Endometrial microvascular endothelial cells (primary cell): ENCODE results near the gene PREX1. TPM values are rescaled to one million over a fixed set of nuclear protein-coding genes. Genes with fewer than 3 reads are reported as not detected.
"Not testable (repeated sequence)": the region's sequence is repeated elsewhere in the genome, so short reads cannot be mapped to it uniquely, and the experiment has no call there.

Source experiments
- in situ Hi-C: cut with HindIII; loops from 2 replicates; pipeline ENCODE4 v1.10.0; 2017; ENCODE audit warnings: low sequenced_read_pairs, low pct_unique_long_range_greater_than_20kb; ENCODE audit errors: inconsistent ontology term
- total RNA-seq: library from RNA; depleted of rRNA; stranded (reverse); fragments of >200 nt; gene quantifications from one replicate; pipeline ENCODE4 v1.2.3, GENCODE V29; 2015; ENCODE audit errors: inconsistent ontology term

PREX1 gene
- total RNA-seq, 1 donor from 2014 or later, result 60.5 TPM

DNA sequence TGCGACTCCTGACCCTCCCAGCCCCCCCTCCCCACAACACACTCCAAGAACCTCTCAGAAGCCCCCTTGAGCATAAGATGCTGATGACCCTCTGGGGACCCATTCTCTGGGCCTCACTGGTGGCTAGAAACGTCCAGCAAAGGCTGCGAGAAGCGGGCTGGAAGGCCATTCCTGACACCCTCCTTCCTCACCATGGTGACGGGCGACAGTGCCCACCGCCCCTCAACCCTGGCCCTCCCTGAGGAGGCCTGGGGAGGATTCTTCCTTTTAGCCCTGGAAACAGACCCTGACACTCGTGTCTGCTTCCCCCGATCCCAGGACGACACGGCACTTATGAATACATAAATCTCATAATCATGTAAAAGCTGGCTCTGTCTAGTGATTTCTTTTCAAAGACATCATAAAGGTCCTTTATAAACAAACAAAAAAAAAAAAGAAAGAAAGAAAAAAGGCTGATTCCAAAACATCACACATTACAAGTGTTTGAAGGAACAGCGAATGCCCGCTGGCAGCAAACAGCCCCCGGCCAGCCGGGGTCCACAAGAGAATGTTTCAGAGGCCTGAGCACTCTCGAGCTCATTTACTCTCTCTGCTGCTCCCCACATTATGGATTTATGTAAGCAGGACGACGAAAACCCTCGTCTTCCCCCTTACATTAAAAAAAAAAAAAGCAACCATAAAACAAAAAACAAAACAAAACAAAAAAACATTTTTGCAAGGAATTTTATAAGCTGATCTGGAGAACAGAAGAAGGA is 40.7 kb downstream of the PREX1 start:
- in situ Hi-C loops, result no loop called here

- in situ Hi-C loops, result no loop called here
Observed at GRCh38 chr20:48785801-48786200, 42.0 kb downstream of the PREX1 start.

GRCh38 chr20:48785256-48785655 is 42.5 kb downstream of the PREX1 start:
- in situ Hi-C loops, result no loop called here

DNA sequence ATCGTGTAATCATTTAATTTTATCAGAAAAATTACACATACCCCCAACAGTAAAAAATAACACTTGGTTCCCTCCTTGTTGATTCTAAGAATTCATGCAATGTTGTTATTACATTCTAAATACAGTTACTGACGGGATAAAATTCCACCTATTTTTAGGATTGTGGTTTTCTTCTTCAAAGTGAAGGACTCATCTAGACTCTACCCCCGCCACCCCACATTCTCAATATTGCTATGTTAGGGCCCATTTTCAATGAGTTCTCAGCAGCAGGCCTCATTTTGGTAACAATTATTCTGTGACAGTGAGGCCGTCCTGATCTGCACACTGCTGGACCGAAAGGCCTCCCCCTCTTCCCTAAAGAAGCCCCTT is 43.5 kb downstream of the PREX1 start:
- in situ Hi-C loops, result no loop called here

DNA sequence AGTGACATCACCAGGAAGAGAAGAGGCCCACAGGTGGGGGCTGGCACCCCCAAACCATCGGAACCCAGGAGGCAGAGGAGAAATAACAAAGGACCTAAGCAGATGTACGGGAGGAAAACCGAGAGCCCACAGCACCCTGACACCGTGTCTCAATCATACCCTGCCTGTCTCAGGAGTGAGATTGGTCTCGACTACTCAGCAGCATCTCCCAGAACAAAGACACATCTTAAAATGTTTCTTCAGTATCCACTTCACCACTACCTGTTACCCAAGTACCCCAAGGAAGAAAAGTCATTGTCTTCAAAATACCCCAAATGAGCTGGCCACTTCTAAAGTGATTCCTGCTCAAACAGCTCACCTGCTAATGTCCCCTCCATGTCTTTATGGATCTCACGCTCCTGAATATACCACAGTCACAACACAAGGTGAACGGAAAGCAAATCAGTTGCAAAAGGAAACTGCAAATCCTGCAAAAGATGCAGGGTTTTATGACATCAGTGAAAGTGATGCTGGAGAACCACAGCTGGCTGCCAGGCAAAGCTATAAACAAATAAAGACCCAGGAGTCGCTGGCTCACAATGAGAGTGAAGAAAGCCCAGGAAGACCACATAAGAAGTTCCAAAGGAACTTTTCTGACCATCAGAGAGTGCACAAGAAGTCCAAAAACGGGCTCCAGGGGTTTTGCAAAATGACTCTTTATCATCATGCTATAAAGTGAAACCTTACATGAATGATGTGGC is 44.1 kb downstream of the PREX1 start:
- in situ Hi-C loops, result no loop called here

GRCh38 chr20:48782901-48783308 is 44.9 kb downstream of the PREX1 start:
- in situ Hi-C loops, result no loop called here

- in situ Hi-C loops, result no loop called here
Observed at GRCh38 chr20:48782053-48782452, 45.7 kb downstream of the PREX1 start.

GRCh38 chr20:48781634-48782033 is 46.2 kb downstream of the PREX1 start:
- in situ Hi-C loops, result no loop called here

DNA sequence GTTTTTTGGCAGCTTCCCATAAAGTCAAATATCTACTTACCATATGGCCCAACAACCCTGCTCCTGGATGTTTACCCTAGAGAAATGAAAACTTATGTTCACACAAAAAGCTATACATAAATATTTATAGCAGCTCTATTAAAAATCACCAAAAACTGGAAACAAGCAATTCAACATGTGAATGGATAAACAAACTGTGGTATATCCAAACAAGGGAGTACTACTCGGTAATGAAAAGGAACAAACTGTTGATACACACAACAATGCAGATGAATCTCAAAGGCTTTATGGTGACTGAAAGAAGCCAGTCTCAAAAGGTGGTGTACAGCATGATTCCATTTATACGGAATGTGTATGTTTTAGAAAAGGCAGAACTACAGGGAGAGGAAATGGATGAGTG is 48.4 kb downstream of the PREX1 start:
- in situ Hi-C loops, result no loop called here

DNA sequence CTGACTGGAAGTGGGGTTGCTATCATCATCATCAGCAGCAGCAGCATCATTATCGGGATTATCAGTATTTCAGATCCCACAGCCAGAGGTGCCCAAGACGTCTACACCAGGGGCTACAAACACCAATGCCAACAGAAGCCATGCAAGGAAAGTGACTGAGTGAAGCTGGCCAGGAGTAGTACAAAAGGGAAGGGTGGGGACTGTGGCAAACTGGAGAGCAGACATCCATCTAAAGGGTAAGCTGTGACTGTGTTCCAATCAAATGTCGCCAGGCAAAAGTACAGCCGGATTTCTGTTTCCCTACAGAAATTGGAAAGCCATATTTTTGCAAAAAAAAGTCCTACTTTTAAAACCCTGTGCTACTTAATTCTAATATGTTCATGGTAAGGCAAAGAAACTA is 50.0 kb downstream of the PREX1 start:
- in situ Hi-C loops, result no loop called here

DNA sequence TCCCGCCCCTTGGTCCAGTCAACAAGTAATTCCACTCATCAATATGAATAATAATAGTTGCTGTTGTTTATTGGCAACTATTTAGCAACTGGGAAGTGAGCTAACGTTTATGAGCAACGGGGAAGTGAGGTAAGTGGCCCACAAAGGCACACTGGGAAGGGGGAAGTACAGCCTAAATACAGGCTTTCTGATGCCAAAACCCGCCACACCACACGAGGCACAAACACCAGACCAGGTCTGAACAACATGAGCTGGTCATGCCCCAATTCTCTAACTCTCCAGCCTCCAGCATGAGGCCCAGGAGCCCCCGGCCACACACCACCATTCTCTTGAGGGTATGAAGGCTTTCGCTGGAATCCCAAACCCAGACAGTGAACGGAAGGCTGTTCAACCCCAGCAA is 50.8 kb downstream of the PREX1 start:
- in situ Hi-C loops, result no loop called here

GRCh38 chr20:48776306-48776705 is 51.5 kb downstream of the PREX1 start:
- in situ Hi-C loops, result no loop called here

DNA sequence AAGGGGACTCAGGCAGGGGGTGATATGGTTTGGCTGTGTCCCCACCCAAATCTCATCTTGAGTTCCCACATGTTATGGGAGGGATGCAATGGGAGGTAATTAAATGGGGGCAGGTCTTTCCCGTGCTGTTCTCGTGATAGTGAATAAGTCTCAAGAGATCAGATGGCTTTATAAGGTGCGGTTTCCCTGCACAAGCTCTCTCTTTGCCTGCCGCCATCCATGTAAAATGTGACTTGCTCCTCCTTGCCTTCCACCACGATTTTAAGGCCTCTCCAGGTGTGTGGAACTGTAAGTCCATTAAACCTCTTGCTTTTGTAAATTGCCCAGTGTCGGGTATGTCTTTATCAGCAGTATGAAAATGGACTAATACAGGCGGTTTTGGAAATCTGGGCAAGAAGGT is 52.3 kb downstream of the PREX1 start:
- in situ Hi-C loops, result not testable (repeated sequence)

DNA sequence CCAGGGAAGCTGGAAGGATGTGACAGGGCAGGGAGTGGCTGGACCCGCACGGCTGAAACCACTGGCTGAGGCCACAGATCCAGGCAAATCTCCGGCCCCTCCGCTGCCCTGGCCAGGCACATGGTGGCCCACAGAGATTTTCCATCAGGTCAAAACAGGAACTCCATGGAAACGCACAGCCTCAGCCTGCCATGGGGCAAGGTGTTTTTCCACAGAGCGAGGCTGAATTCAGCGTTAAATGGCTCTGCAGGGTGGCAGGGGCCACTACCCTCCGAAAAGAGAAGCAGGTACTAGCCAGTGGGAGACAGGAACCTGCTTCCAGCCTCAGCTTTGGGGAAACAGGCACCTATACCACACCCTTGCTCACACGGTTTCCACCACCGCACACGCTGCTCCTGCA is 53.1 kb downstream of the PREX1 start:
- in situ Hi-C loops, result no loop called here

- in situ Hi-C loops, result no loop called here
Observed at GRCh38 chr20:48773837-48774418, 53.9 kb downstream of the PREX1 start.

DNA sequence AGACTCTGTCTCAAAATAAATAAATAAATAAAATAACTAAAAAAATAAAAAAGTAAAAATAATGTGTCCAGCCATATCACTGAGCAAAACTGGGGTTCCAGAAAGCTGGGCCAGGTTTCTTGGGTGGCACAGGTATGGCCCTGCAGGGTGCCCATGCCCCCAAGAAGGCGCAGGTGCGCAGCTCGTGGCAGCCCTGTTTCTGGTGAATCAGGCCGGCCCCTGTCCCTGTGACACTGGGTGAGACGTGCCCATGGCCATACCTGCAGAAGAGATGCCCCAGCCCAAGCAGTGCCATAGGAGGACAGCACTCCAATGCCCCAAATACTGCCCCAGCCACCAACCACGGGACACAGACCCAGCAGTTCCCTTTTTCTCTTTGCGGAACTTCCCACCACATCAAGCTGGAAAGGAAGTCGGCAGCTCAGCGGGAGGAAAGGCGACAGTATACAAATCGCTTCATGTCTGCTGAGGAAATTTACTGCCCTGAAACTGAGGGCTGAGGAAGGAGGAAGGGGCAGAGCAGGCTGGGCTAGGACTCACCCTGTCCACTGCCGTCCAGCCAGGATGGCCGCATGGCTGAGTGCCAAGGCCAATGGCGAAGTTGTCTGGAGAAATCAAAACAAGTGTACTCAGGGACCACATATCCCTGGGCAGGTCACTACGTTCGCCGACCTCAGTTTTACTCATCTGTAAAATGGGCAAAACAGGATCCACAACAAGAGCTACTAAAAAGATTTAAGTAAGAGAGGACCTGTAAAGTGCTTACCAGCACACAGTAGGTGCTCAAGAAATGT is 55.4 kb downstream of the PREX1 start:
- in situ Hi-C loops, result no loop called here

DNA sequence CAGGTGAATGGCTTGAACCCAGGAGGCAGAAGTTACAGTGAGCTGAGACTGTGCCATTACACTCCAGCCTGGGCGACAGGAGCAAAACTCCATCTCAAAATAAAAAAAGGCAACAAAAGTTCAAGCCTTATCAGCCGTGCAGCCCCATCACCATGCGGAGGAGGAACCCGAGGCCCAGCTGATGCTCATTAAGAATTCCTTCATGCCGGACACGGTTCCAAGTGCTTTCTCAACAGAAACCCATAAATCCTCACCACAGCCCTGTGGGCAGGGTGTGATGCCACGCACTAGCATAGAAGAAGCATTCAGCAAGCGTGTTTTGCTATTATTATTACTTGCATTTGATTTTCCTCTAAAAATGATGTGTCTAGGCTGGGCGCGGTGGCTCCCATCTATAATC is 56.3 kb downstream of the PREX1 start:
- in situ Hi-C loops, result no loop called here

DNA sequence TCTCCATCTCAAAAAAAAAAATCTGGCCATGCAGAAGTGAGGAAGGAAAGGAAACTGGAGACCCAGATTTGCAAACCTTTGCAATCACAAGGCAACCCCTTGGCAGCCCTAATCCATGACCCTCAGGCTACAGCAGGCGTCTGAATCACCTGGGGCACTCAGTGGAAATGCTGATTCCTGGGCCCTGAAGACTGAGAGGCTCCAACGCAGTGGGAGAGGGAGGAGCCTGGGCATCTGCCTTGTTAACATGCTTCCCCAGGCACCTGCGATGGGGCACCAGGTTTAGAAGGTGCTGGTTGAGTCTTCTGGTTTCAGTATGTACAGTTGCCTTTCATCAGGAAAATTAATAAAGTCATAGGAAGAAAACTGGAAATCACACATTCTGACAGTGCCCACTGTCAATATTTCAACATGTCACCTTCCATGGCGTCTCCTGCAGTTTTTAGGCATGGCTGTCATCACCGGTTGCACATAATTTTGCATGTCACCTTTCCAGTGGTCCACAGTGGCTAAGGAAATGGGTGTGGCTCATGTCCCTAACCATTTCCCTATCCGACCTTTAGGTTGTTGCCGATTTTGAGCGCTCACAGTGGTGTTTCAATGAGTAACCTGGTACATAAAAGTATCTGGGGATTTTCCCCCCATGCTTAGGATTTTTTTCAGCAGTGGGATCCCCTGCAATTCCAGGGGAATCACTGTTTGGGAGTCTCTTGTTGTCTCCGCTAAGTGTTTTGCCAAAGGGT is 56.9 kb downstream of the PREX1 start:
- in situ Hi-C loops, result no loop called here
